HG03280 (cell line): ENCODE data around the gene GPR142.

Experiments used
- ATAC-seq: cut with Tn5 transposase; IDR thresholded peaks from one replicate; pipeline ENCODE4 v1.9.1; 2021; ENCODE audit warnings: mild to moderate bottlenecking, moderate library complexity; ENCODE audit not compliant: unreplicated experiment

Gene GPR142

DNA sequence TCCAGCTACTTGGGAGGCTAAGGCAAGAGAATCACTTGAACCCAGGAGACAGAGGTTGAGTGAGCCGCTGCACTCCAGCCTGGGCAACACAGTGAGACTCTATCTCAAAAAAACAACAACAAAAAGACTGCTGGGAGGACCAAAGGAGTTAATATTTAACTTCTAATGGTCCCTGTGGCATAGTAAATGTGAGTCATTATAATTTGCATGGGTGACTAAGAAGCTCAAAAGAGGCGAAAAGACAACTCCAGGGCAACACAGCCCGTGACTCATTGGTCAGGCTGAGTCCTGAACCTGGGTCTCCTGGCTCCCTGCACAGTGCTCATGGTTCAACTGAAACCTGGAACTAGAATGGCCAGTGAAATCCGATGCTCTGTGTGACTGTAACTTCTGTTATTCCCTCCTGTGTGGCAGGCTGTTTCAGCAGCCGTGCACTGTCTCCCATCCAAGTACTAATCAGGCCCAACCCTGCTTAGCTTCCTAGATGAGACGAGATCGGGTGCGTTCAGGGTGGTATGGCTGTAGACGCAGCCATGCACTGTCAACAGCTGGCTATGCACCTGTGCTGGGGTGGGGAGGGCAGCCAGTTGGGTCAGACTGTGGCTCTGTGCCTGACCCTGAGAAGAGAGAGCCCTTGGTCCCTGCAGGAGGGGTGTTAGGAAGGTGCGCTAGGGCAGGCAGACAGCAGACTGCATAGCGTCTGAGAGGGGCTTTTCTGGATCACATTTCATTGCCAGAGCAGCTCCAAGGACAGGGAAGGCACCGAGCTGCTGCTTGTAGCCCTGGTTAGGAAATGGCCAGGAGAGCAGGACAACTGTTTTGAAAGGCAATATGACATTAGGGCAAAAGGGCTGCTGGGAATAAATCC lies 50.1 kb downstream of the GPR142 start:
- ATAC-seq, result no peak

DNA sequence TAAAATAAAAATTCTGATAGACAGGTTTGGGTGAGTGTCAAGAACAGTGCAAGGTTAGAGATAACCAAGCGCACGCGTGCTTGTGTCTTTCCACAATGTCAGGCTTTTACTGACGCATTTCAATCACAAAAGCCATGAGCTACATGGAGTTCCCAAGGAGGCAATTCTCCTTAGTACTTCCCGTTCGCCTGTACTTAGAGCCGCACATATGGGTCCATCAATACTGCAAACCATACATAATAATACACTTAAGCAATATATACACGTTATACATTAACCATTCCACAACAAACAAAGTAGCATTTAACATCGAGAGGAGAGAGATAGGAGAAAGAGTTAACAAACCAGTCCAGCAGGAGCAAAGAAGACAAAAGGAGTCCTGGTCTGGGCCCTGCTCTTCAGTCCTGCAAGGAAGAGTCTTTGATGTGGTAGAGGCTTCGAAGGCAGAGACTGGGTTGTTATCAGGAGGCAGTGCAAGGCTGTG lies 52.7 kb downstream of the GPR142 start:
- no peak for ATAC-seq
